Stimulated activated CD4-positive, alpha-beta T cell treated with anti-CD3 and anti-CD28 coated beads, TNF-alpha, amount 100 ng/mL, for 4 hours (primary cell): ENCODE data around the gene NAP1L5.

Experiments used
- DNase-seq, 3 experiments: peaks; one replicate each; pipeline ENCODE4 v3.0.0-alpha.2; 2020; ENCODE audit warnings: low read depth in 3 of 3

NAP1L5 gene

GRCh38 chr4:88722276-88722780 is 24.7 kb upstream of the NAP1L5 start:
- no peak for DNase-seq

DNA sequence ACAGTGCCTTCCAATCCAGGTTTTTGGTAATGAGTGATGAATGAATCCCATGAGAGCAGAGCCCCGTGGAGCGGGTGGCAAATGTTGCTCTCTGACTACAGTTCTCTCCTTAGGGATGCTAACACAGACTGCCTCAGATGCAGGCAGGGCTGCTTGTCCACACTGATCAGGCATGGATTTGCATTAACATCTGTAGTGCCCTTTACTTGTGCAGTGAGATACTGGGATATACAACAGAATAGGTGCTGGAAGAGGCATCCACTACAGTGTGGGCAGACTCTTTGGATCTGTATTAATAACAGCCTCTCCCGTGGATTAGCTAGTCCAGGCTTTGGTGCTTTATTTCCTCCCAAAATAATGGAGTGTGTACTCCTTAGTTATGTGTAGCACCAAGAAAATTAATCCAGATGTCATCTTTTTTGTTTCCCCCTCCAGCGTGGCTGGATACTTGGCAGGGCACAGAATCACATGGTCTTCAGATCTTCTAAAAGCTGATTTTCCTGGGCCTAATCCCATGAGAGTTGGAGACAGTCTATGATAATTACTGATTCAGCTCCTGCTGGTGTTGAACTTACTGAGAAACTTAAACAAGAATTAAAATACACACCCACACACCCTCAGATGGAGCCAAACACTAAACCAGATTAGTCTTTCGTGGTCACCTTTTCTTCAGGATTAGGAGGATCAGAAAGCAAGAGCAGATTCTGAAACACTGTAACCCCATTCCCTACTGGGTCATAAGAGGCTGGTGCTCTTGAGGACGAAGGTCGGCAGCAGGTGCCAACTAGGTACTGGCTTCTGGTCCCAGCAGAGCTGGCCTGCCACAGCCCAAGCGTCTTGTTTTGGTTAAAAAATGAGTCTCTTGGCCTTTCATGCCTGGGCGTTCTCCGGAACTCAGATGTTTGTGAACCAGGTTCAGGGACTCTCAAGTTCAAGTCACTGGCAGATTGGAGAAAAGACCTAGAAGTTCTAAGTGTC is 23.1 kb upstream of the NAP1L5 start:
- no peak for DNase-seq

GRCh38 chr4:88719381-88719780 is 21.8 kb upstream of the NAP1L5 start:
- no peak for DNase-seq

GRCh38 chr4:88718098-88718497 is 20.5 kb upstream of the NAP1L5 start:
- no peak for DNase-seq

GRCh38 chr4:88713782-88714181 is 16.2 kb upstream of the NAP1L5 start:
- no peak for DNase-seq

- no peak for DNase-seq
Measured at GRCh38 chr4:88709989-88710388, 12.4 kb upstream of the NAP1L5 start.

DNA sequence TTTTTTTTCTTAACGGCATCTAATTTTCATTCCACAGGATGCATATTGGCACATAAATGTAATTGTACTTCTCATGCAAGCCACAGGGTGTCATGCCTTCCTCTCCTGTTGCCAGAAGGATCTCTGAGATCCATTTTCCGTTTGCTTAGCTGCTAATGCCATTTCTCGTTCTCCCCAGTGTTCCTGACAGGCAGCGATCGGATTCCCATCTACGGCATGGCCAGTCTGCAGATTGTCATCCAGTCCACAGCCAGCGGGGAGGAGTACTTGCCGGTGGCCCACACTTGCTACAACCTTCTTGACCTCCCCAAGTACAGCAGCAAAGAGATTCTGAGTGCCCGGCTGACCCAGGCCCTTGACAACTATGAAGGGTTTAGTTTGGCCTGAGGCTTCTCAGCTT is 8.9 kb upstream of the NAP1L5 start:
- no peak for DNase-seq

GRCh38 chr4:88705805-88706492 is 8.3 kb upstream of the NAP1L5 start:
- DNase-seq, result no peak

- no peak for DNase-seq
Measured at GRCh38 chr4:88705223-88705622, 7.6 kb upstream of the NAP1L5 start.

GRCh38 chr4:88702782-88703181 is 5.2 kb upstream of the NAP1L5 start:
- no peak for DNase-seq

DNA sequence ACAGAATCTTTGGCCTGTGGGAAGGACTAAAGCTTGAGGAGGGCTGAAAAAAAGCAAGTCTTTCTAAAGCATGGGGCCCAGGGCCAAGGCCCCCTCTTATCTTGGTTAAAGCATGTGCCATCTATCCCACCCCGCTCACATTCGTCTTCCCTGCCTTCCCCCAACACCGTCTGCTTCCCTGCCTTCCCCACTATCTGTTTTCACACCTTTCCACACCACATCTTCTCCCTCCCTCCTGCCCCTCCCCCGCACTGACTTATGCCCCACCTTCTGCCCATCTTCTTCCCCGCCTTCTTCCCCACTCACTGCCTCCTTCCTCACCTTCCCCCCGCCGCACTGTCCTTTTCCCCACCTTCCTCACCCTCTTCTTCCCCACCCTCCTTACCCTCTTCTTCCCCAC is 890 bp upstream of the NAP1L5 start:
- no peak for DNase-seq

DNA sequence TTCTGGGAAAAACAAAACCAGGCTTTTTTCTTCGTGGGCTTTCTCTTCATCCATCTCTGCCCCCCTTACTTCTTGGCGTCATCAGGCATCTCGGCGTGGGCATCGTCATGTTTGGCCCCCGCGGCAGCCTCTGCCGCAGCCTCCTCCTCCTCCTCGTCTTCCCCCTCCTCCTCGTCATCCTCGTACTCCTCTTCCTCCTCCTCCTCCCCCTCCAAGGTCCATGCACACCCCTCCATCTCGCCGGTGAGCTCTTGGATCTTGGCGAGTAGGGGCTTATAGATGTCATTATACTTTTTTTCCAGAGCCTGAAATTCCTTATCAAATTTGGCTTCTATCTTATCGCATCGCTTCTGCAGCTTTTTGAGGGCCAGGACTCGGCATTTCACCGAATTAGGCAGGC is 488 bp downstream of the NAP1L5 start:
- no peak for DNase-seq

DNA sequence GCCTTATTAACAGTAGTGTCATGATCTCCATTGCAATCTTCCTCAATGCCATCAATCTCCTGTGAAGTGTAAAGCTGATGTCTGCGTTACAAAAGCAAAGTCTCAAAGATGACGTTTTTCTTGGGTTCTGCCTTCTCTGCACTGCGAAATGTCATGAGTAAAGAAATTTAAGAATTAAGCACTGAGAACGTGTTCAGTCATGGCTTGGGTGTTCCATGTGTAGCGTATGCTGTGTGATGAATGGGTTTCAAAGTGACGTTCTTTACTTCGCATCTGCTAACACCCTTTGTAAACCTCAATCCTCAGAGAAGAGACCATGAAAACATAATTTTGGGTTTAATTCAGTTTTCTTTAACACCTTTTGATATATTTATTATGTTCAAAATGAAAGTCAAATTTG is 999 bp downstream of the NAP1L5 start:
- DNase-seq, result no peak

DNA sequence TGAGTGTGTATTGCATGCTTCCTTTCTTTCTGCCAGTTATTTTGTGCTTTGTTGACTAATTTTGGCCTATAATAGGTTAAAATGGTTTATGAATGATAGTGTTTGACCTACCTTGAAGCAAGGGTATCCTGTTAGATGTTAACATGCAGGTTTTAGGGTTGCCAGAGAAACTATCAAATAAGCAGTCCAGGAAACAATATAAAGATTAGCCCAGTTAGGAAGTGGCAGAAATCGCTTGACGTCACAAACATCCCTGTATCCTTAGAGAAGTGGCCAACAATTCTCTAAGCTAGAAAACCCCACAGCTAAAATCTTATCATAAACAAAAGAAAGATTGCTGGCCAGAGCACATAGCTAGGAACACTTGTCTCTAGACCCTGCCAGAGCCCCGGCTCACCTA is 3.8 kb downstream of the NAP1L5 start:
- no peak for DNase-seq

DNA sequence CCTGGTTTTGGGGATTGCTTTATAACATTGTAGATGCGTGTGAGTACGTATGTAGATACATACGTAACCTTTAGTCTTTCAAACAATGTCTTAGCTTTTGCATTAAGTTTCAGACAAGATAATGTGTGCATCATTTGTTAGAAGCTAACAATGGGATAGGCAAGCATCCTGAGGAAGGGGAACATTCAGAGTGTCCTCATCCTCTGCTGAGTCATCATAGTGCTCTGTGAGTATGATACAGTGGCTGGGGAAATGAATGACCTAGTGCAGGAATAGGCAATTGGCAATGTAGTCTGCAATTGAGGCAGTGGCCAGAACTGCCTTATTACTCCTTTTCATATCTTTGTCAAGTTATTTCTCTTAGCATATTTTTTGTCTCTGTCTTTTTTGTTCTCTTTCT is 7.3 kb downstream of the NAP1L5 start:
- DNase-seq, result no peak

DNA sequence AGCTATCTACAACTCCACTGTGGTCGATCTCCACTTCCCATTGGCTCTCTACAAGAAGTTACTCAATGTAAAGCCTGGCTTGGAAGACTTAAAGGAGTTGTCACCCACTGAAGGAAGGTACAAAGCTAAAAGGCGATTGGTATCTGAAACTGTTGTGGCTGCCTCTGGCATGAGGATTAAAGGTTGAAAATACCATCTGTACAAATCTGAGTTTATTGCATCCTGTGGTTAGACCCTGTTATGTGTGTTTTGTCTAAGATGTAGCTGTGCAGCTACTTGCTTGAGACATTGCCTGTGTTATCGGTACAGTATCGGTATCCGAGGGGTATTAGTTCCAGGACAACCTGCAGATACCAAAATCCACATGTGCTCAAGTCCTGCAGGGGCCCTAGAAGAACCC is 16.4 kb downstream of the NAP1L5 start:
- no peak for DNase-seq

DNA sequence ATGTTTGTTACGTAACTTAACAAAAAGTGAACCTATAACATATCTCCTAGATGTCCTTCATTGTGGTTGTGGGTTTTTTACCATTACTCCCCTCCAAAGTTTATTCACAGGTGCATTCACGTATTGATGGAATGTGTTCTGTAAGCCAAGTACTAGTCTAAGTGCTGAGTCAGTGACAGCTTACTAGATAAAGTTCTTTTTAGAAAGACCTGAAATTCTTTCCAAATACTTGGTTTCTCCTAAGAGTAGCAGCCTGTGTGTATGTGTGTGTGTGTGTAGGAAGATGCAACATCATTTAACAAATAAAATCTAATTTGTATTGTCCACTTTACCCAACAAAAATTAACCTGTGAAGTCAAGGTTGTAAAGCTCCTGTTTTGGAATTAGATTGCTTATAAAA is 22.1 kb downstream of the NAP1L5 start:
- DNase-seq, result no peak

DNA sequence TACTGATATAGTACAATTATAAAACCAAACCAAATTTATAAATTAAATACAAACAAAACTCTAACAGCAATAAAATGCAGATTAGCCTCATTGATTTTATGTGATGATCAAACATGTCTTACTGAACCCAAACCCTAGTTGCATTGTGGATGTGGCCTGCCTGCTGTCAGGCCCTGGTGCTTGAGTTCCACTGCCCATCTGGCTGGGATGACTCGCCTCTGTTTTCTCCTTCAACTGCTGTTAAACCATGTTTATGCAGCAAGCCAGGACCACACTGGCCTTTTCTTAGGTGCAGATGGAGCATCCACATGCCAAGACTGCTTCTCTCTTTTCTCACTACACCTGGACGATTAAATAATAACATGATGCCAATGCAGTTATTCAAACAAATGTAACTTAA is 22.6 kb downstream of the NAP1L5 start:
- no peak for DNase-seq

DNA sequence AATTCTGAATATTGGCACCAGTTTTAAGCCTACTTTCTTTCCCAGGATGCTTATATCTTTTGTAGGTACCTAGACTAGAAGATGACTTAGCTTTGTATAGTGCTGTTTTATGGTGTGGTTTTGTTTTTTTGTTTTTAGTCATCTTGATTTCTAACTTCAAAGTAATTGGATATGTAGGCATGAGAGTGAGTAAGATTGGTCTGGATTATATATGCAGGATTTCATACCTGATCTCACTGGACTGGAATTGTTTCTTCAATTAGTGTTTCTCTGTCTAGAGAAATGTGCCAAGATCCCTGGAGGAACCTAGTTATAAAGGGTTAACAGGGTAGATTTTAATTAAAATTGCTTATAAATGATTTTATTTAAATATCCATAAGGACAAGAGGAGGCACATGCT is 23.1 kb downstream of the NAP1L5 start:
- DNase-seq, result no peak

GRCh38 chr4:88673886-88674285 is 23.7 kb downstream of the NAP1L5 start:
- no peak for DNase-seq

GRCh38 chr4:88672987-88673386 is 24.6 kb downstream of the NAP1L5 start:
- DNase-seq, result no peak

- no peak for DNase-seq
Measured at GRCh38 chr4:88661739-88662138, 35.9 kb downstream of the NAP1L5 start.
